Gastrocnemius medialis (tissue), 4 donors: Measurements from ENCODE around the gene ZNF598.

Source experiments
- POLR2A ChIP-seq, 2 donors: fragments of 450-650 bp; IDR thresholded peaks; one replicate each; pipeline ENCODE4 v1.6.1; 2017; ENCODE audit warnings: antibody characterized with exemption in 2 of 2, mild to moderate bottlenecking in 2 of 2, moderate library complexity in 2 of 2
- TF ChIP-seq, protein P1 (sequence below), 5 experiments: fragments of 450-650 bp in 3 of 5; fragments of 200-600 bp in 2 of 5; sonication (generic) in 2 of 5; IDR thresholded peaks in 4 of 5; conservative IDR thresholded peaks in 1 of 5; 1 replicate in 4 of 5; 2 replicates in 1 of 5; pipeline ENCODE4 v1.5.1; 2016 to 2019; ENCODE audit warnings: antibody characterized with exemption in 5 of 5, mild to moderate bottlenecking in 3 of 5, moderate library complexity in 3 of 5

- TF ChIP-seq, protein P1, sequence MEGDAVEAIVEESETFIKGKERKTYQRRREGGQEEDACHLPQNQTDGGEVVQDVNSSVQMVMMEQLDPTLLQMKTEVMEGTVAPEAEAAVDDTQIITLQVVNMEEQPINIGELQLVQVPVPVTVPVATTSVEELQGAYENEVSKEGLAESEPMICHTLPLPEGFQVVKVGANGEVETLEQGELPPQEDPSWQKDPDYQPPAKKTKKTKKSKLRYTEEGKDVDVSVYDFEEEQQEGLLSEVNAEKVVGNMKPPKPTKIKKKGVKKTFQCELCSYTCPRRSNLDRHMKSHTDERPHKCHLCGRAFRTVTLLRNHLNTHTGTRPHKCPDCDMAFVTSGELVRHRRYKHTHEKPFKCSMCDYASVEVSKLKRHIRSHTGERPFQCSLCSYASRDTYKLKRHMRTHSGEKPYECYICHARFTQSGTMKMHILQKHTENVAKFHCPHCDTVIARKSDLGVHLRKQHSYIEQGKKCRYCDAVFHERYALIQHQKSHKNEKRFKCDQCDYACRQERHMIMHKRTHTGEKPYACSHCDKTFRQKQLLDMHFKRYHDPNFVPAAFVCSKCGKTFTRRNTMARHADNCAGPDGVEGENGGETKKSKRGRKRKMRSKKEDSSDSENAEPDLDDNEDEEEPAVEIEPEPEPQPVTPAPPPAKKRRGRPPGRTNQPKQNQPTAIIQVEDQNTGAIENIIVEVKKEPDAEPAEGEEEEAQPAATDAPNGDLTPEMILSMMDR (IDR thresholded peaks at IDR 0.05 in 4 of 5, conservative IDR thresholded peaks at IDR 0.05 in 1 of 5): no peak
- no peak for TF ChIP-seq POLR2A (IDR thresholded peaks at IDR 0.05)
Measured at GRCh38 chr16:2001456-2002355, 7.9 kb downstream of the ZNF598 start.
